Osteocyte (in vitro differentiated cells): ENCODE results near the gene CISD1. TPM values are rescaled to one million over a fixed set of nuclear protein-coding genes. Genes with fewer than 3 reads are reported as not detected.

ENCODE experiments used
- DNase-seq: peaks from one replicate; pipeline ENCODE4 v3.0.0; 2021; ENCODE audit warnings: mixed read lengths; ENCODE audit not compliant: unreplicated experiment; ENCODE audit errors: extremely low spot score
- H3K27ac Mint-ChIP-seq: one replicate; pipeline ENCODE4 v1.8.0; 2021; ENCODE audit warnings: mild to moderate bottlenecking, mixed read lengths; ENCODE audit not compliant: unreplicated experiment
- H3K27me3 Mint-ChIP-seq: one replicate; pipeline ENCODE4 v1.8.0; 2021; ENCODE audit warnings: mixed read lengths; ENCODE audit not compliant: unreplicated experiment
- H3K36me3 Mint-ChIP-seq: one replicate; pipeline ENCODE4 v1.8.0; 2021; ENCODE audit warnings: mixed read lengths; ENCODE audit not compliant: unreplicated experiment
- H3K4me1 Mint-ChIP-seq: one replicate; pipeline ENCODE4 v1.8.0; 2021; ENCODE audit warnings: mixed read lengths; ENCODE audit not compliant: unreplicated experiment
- H3K4me3 Mint-ChIP-seq: one replicate; pipeline ENCODE4 v1.8.0; 2021; ENCODE audit warnings: mild to moderate bottlenecking, moderate library complexity, mixed read lengths; ENCODE audit not compliant: unreplicated experiment
- H3K9me3 Mint-ChIP-seq: one replicate; pipeline ENCODE4 v1.8.0; 2021; ENCODE audit warnings: mixed read lengths; ENCODE audit not compliant: unreplicated experiment
- CTCF ChIP-seq: fragments of 200-600 bp; sonication (generic); IDR thresholded peaks from 2 replicates; pipeline ENCODE4 v1.5.0; 2021; ENCODE audit warnings: antibody characterized with exemption, mild to moderate bottlenecking, moderate library complexity
- total RNA-seq: library from RNA; stranded (reverse); gene quantifications from 2 replicates; pipeline ENCODE4 v1.2.1, GENCODE V29; 2021

The CISD1 gene
- total RNA-seq, 1 donor from 2014 or later = 29.9 TPM

- no peaks in the 10 kb centered on the region for H3K9me3 Mint-ChIP-seq
- no peak for DNase-seq
- H3K4me3 Mint-ChIP-seq = no peak overlapping the region
- no peak for TF ChIP-seq CTCF
- no peak overlapping the region for H3K27ac Mint-ChIP-seq
- H3K27me3 Mint-ChIP-seq = peaks cover 17% of the 10 kb centered on the region
- peaks cover 9% of the 10 kb centered on the region for H3K4me1 Mint-ChIP-seq
- H3K36me3 Mint-ChIP-seq = no peaks in the 10 kb centered on the region
Measured at GRCh38 chr10:58318346-58318745, 49.4 kb downstream of the CISD1 start.

GRCh38 chr10:58319599-58319998 lies 50.6 kb downstream of the CISD1 start:
- TF ChIP-seq CTCF = no peak
- H3K4me3 Mint-ChIP-seq = no peak overlapping the region
- H3K9me3 Mint-ChIP-seq = no peaks in the 10 kb centered on the region
- no peaks in the 10 kb centered on the region for H3K36me3 Mint-ChIP-seq
- no peak for DNase-seq
- H3K27me3 Mint-ChIP-seq = peaks cover 12% of the 10 kb centered on the region
- H3K27ac Mint-ChIP-seq = no peak overlapping the region
- H3K4me1 Mint-ChIP-seq = peaks cover 9% of the 10 kb centered on the region

- no peaks in the 10 kb centered on the region for H3K36me3 Mint-ChIP-seq
- peaks cover 8% of the 10 kb centered on the region for H3K27me3 Mint-ChIP-seq
- no peak overlapping the region for H3K27ac Mint-ChIP-seq
- H3K9me3 Mint-ChIP-seq = no peaks in the 10 kb centered on the region
- no peak for DNase-seq
- H3K4me3 Mint-ChIP-seq = no peak overlapping the region
- no peak for TF ChIP-seq CTCF
- H3K4me1 Mint-ChIP-seq = peaks cover 9% of the 10 kb centered on the region
Measured at GRCh38 chr10:58320351-58321049, 51.5 kb downstream of the CISD1 start.

- Mint-ChIP-seq H3K4me1 (peaks cover 9% of the 10 kb centered on the region), H3K9me3 (no peaks in the 10 kb centered on the region), H3K36me3 (no peaks in the 10 kb centered on the region), H3K4me3 (no peak overlapping the region), H3K27me3 (peaks cover 5% of the 10 kb centered on the region), H3K27ac (no peak overlapping the region)
- DNase-seq = no peak
- no peak for TF ChIP-seq CTCF
Measured at GRCh38 chr10:58322072-58322834, 53.3 kb downstream of the CISD1 start.

- DNase-seq = no peak
- Mint-ChIP-seq H3K36me3 (no peaks in the 10 kb centered on the region), H3K9me3 (no peaks in the 10 kb centered on the region), H3K27me3 (peaks cover 5% of the 10 kb centered on the region), H3K27ac (no peak overlapping the region), H3K4me1 (peaks cover 9% of the 10 kb centered on the region), H3K4me3 (no peak overlapping the region)
- TF ChIP-seq CTCF = no peak
Measured at GRCh38 chr10:58322835-58323209, 53.9 kb downstream of the CISD1 start.
